ENCODE data around the gene FJX1.

FJX1 gene

DNA sequence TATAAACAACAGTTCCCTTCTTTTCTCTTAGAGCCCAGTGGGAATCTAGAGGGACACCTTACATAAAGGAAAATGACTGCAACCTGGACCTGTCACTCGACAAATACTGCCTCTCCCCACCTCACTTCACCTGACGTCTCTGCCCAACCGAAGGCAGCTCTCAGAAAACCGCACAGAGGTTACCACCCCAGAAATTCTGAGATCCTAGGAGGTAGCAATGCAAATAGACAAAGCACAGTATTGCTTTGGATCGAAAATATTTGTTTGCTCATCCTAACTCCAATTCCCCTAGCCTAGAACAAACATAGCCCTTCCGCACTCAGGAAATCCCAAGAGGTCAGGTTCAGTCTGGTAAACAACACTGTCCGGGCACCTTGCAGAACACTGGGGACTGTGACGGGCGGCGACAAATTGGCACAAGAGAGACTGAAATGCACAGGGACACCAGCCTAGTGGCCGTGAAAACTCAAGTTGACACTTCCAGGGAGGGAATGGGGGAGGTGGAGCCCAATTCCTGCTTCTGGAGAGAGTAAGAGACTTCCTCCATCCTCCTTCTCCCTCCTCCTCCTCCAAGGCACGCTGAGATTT, 43.9 kb downstream of the FJX1 start:
- TF ChIP-seq, protein P1, sequence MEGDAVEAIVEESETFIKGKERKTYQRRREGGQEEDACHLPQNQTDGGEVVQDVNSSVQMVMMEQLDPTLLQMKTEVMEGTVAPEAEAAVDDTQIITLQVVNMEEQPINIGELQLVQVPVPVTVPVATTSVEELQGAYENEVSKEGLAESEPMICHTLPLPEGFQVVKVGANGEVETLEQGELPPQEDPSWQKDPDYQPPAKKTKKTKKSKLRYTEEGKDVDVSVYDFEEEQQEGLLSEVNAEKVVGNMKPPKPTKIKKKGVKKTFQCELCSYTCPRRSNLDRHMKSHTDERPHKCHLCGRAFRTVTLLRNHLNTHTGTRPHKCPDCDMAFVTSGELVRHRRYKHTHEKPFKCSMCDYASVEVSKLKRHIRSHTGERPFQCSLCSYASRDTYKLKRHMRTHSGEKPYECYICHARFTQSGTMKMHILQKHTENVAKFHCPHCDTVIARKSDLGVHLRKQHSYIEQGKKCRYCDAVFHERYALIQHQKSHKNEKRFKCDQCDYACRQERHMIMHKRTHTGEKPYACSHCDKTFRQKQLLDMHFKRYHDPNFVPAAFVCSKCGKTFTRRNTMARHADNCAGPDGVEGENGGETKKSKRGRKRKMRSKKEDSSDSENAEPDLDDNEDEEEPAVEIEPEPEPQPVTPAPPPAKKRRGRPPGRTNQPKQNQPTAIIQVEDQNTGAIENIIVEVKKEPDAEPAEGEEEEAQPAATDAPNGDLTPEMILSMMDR (conservative IDR thresholded peaks at IDR 0.05; ENCODE audit: low read depth, low read length): no peak
- peak overlapping the region; percentile 99 for H2AFZ ChIP-seq (ENCODE audit: low read depth)
- no peaks in the 10 kb centered on the region for H3K36me3 ChIP-seq (ENCODE audit: insufficient read depth)
- H3K79me2 ChIP-seq (ENCODE audit: insufficient read depth, low read depth): peaks cover 30% of the 10 kb centered on the region; the same call in 1 of the 2 replicates
- no peaks in the 10 kb centered on the region for H3K27me3 ChIP-seq (ENCODE audit: insufficient read depth, low read depth)
- peak overlapping the region; percentile 88 for H3K9ac ChIP-seq
- no peaks in the 10 kb centered on the region for H4K20me1 ChIP-seq (ENCODE audit: insufficient read depth)
- H3K4me2 ChIP-seq: peak overlapping the region; percentile 89
- H3K27ac ChIP-seq: peak overlapping the region; percentile 57
- no peak overlapping the region for H3K4me3 ChIP-seq (IDR thresholded peaks at IDR 0.05; ENCODE audit: insufficient read depth, low read depth, low read length)
- peaks cover 20% of the 10 kb centered on the region for H3K4me1 ChIP-seq (ENCODE audit: low read depth, poor library complexity, severe bottlenecking)

DNA sequence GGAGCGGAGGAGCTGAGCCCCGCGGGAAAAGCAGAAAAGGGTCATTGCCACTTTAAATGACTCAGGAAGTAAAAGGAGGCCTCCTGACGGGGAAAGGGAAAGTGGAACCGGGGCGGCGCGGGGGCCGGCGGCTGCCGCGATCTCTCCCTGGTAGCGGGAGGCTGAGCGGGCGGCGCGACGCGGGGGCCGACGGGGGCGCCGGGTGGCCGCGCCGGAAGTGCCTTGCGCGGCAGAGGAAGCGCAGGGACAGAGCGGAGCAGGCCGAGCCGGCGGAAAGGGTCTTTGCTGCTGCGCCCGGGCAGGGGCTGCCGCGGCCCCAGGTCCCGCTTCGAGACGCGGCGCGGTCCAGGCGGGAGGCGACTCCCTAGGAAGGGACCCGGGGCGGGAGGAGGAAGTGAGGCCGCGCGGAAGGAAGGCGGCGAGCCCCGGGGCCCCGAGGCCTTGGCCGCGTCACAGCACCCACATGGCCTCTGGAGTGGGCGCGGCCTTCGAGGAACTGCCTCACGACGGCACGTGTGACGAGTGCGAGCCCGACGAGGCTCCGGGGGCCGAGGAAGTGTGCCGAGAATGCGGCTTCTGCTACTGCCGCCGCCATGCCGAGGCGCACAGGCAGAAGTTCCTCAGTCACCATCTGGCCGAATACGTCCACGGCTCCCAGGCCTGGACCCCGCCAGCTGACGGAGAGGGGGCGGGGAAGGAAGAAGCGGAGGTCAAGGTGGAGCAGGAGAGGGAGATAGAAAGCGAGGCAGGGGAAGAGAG, 44.6 kb downstream of the FJX1 start, which contains the start of gene TRIM44:
TRIM44 (plus strand) TSS at position 127 of the 759 bp plus-strand sequence; CDS start at position 464, 337 bp downstream.
- Histone ChIP-seq H3K27me3 (ENCODE audit: insufficient read depth, low read depth) (no peaks in the 10 kb centered on the region), H4K20me1 (ENCODE audit: insufficient read depth) (no peaks in the 10 kb centered on the region), H3K79me2 (ENCODE audit: insufficient read depth, low read depth) (peaks cover 37% of the 10 kb centered on the region; the same call in 1 of the 2 replicates), H3K4me3 (IDR thresholded peaks at IDR 0.05; ENCODE audit: insufficient read depth, low read depth, low read length) (no peak within 1 kb of the TSS), H2AFZ (ENCODE audit: low read depth) (peak within 1 kb of the TSS; percentile 99), H3K9ac (peak within 1 kb of the TSS; percentile 88), H3K27ac (peak within 1 kb of the TSS; percentile 57), H3K4me2 (peak within 1 kb of the TSS; percentile 89), H3K36me3 (ENCODE audit: insufficient read depth) (no peaks in the 10 kb centered on the region), H3K4me1 (ENCODE audit: low read depth, poor library complexity, severe bottlenecking) (peaks cover 20% of the 10 kb centered on the region)
- TF ChIP-seq, protein P1 (conservative IDR thresholded peaks at IDR 0.05; ENCODE audit: low read depth, low read length): no peak

DNA sequence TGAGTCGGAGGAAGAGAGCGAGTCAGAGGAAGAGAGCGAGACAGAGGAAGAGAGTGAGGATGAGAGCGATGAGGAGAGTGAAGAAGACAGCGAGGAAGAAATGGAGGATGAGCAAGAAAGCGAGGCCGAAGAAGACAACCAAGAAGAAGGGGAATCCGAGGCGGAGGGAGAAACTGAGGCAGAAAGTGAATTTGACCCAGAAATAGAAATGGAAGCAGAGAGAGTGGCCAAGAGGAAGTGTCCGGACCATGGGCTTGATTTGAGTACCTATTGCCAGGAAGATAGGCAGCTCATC, 45.1 kb downstream of the FJX1 start:
- peak overlapping the region; percentile 89 for H3K4me2 ChIP-seq
- no peaks in the 10 kb centered on the region for H3K36me3 ChIP-seq (ENCODE audit: insufficient read depth)
- H3K4me3 ChIP-seq (IDR thresholded peaks at IDR 0.05; ENCODE audit: insufficient read depth, low read depth, low read length): no peak overlapping the region
- H3K27me3 ChIP-seq (ENCODE audit: insufficient read depth, low read depth): no peaks in the 10 kb centered on the region
- peak overlapping the region; percentile 88 for H3K9ac ChIP-seq
- peaks cover 20% of the 10 kb centered on the region for H3K4me1 ChIP-seq (ENCODE audit: low read depth, poor library complexity, severe bottlenecking)
- no peaks in the 10 kb centered on the region for H4K20me1 ChIP-seq (ENCODE audit: insufficient read depth)
- H2AFZ ChIP-seq (ENCODE audit: low read depth): peak overlapping the region; percentile 99
- peak overlapping the region; percentile 57; the same call in 1 of the 2 replicates for H3K27ac ChIP-seq
- peaks cover 42% of the 10 kb centered on the region; the same call in 1 of the 2 replicates for H3K79me2 ChIP-seq (ENCODE audit: insufficient read depth, low read depth)
- TF ChIP-seq, protein P1 (conservative IDR thresholded peaks at IDR 0.05; ENCODE audit: low read depth, low read length): no peak

DNA sequence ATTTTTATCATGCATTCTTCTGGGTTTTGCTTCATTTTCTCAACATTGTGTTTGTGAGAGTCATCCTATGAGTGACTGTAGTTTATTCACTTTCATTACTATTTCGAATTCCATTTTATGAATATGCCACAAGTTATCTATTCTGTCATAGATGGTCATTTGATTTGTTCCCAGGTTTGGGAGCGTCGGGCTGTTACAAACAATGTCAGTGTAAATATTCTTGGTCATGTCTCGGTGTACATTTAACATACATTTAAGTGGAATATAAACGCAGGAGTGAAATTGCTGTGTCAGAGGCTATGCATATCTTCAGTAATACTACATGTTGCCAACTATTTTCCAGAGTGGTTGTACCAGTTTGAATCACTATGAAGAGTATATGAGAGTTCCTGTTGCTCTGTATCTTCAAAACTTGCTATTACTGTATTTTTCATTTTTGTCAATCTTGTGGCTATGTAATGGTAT, 46.7 kb downstream of the FJX1 start:
- no peak overlapping the region for H3K4me3 ChIP-seq (IDR thresholded peaks at IDR 0.05; ENCODE audit: insufficient read depth, low read depth, low read length)
- no peak overlapping the region for H2AFZ ChIP-seq (ENCODE audit: low read depth)
- H3K9ac ChIP-seq: no peak overlapping the region
- no peaks in the 10 kb centered on the region for H4K20me1 ChIP-seq (ENCODE audit: insufficient read depth)
- H3K27me3 ChIP-seq (ENCODE audit: insufficient read depth, low read depth): no peaks in the 10 kb centered on the region
- no peaks in the 10 kb centered on the region for H3K36me3 ChIP-seq (ENCODE audit: insufficient read depth)
- H3K4me1 ChIP-seq (ENCODE audit: low read depth, poor library complexity, severe bottlenecking): peaks cover 20% of the 10 kb centered on the region
- TF ChIP-seq, protein P1 (conservative IDR thresholded peaks at IDR 0.05; ENCODE audit: low read depth, low read length): no peak
- H3K79me2 ChIP-seq (ENCODE audit: insufficient read depth, low read depth): peaks cover 45% of the 10 kb centered on the region; the same call in 1 of the 2 replicates
- H3K4me2 ChIP-seq: 0 out of 2 replicates have a peak overlapping the region, but pooled peaks have one; percentile 5
- no peak overlapping the region for H3K27ac ChIP-seq

Measured in KMS-11 (cell line).